ELF-1 (cell line): ENCODE measurements around the gene PAQR4.
A peak's percentile ranks its signal among the peaks of the same experiment; 100 is the strongest.

Experiments used
- DNase-seq: peaks from one replicate; pipeline ENCODE4 v3.0.0-alpha.2; 2016; ENCODE audit warnings: low read depth, low spot score

PAQR4 gene

DNA sequence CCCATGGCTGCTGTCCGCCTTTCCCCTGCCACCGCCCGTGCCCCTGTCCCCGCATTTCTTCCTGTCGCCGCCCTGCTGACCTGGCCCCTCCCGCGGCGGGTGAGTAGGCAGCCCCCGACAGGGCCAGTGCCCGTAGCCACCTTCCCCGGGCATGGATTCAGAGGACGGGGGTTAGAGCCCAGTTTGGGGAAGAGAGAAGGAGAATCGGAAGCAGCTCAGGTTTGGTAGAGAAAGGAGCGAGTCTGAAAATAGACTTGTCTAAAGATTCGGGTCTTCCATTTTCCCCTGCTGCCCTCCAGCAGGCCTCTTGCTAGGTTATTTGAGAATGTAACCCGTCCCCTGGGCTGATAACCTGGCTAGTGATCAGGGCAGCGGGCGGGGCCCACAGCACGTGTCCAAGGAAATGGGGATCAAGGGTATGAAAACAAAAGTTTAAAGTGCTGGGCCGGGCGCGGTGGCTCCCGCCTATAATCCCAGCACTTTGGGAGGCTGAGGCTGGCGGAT, 35.7 kb downstream of the PAQR4 start:
- peak; percentile 73 for DNase-seq

DNA sequence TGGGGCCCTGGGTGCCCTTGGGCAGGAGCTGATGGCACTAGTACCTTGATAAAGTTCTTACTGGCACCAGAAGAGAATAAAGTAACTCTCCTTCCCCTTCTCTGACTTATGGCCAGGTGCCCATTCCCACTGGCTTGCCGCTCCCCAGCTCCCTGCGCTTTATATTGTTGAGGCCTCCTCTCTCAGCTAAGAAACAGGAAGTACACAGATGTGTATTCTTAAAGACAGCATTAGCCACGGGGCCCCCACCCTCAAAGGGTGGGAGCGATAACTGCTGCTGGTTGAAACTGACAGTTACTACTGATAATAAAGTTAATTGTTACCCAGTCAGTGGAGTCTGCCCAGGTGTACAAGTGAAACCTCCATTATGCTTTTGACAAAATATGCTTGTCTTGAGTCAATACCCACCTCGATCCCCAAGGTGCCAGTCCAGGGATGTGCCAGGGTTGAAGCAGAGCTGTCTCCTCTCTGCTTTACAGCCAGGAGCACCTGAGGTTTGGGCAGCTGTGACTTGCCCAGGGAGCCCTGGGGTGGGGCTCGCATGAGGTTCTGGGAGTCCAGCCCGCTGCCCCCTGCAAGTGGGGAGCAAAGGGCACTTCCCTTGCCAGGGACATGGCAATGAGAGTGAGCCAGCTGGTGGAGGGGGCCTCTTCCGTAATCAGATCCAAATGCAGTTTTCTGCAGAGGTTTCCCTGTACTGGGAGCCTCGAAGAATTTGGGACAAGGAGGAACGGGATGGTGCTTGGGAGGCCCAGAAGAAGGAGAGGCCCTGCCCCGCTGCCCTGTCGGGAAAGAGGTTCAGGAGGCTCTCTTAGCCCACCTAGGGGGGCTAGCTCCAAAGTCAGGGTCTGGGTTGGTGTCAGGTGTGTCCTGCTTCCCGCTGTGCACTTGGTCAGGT, 38.2 kb downstream of the PAQR4 start:
- no peak for DNase-seq

DNA sequence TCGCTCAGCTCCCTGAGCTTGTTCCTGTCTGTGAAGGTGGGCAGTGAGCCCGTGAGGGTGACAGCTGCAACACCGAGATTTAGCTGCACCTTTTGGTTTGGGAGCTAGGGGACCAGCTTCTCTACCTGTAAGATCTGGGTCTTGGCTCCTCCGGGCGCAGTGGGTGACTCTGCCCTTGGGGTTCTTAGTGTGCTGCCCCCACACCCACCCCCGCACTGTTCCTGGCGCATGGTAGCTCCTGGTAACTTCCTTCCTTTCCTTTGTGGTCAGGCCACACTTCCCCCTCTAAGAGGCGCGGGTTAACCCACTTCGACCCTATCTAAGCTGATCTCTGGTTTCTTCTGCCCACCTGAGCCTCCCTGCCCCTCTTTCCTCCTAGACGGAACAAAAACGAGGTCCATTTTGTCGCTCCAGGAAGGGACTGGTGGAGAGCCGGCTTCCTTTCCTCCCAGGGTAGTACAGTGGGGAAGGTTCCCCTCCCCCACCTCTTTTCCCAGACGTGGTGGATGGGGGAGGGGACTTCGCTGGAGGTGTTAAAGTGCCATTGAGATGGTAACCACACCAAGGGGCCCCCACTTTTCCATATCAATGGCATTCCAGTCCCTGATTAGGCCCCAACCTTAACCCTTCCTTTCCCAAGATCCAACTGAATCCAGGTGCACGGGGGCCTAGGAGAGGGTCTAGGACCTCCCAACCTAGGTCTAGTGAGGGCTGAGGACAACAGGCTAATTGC, 39.0 kb downstream of the PAQR4 start:
- DNase-seq = peak; percentile 98

DNA sequence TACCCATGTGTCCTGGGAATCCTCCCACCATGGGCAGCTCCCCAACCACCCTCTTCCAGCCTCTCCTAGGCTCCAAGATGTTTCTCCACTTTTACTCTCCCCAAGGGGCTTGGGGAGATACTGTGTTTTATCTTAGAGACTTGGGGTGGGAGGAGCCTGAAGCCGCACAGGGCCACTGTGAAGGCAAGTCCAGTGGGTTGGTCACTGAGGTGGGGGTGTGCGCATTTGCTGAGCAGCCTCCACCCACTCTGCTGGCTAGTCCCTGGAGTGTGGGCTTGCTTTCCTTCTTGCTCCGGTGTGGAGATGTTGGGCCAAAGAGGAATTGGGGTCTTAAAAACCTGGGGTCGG, 39.5 kb downstream of the PAQR4 start:
- no peak for DNase-seq

DNA sequence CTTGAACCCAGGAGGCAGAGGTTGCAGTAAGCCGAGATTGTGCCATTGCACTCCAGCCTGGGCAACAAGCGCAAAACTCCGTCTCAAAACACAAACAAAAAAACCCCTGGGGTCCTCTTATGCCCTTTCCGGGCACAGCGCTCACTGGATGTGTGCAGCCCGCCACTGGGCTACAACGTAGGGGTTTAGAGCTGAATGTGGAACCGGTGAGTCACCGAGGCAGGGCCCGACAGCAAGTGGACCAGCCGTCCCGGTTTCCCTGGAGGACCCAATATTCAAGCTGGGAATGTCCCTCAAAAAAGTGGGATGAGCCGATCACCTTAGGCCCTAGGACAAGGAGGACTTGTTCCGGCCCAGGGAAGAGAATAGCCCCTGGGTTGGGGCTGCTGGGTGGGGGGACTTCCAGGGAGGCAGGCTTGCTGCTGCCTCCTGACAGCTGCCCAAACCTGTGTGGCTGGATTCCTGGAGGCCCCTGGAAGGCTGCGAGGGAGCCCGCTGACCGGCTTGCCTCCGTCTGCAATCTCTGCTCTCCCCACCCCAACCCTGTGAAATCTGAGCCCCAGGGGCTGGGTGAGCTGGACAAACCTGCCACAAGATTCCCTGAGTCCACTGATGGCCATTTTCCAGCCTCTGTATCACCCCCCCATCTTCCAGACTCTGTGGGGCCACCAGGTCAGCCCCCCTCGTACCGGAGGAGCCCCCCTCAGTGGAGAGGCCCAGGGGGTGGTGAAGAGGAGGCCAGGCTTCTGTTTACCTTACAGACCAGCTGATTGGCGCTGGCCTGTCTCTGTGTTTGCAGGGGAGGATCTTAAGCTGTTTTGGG, 40.6 kb downstream of the PAQR4 start:
- peak; percentile 98 for DNase-seq

DNA sequence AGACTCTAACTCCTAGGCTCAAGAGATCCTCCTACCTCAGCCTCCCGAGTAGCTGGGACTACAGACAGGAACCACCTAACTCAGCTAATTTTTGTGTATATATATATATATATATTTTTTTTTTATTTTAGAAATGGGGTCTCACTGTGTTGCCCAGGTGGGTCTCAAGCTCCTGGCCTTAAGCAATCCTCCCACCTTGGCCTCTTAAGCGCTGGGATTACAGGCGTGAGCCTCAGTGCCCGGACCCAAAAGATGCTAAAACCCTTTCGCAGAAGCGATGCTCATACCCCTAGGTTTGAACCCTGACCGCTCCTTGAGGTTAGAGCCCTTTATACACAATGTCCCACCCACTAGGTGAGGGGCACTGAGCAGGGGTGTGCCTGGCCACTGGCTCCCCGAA, 41.4 kb downstream of the PAQR4 start:
- DNase-seq = no peak

DNA sequence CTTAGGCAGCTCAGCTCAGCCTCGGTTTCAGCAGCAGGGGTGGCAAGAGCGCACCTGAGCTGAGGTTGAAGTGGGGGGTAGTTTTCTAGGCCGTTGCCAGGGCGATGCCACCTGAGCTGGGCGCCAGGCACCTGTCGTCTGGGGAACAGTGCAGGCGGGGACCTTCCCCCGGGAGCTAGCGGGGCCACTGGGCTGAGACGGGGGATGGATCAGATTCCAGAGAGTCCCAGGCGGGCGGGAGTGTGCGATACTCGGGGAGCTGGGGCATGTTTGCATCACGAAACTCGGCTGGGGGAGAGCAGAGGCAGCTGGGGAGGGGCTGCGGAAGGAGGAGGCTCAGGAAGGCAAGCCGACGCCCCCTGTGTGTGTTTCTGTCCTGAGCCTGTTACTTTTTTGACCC, 43.1 kb downstream of the PAQR4 start:
- no peak for DNase-seq

DNA sequence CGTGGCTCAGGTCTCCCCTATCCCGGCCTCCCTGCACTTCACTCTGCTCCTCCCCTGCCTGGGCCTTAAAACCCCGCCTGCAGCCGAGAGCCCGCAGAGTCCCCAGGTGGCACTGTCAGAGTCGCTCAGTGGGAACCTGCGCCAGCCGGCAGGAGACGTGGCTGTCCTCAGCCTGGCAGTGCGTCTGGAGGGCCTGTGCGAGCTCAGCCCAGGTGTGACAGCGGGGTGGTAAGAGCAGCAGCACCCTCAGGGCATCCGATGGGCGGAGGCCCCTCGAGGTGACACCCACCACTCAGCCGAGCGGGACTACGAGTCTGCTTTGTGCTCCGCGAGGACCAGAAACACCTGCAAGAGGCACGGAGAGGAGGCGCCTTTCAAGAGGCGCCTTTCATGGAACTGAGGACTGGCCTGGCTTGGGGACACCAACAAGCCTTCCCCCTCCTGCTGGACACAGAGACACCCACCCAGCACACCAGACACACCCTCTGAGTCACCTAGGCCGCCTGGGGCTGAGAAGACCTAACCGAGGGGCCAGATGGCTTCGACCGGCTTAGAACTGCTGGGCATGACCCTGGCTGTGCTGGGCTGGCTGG, 43.8 kb downstream of the PAQR4 start, which contains the start of gene CLDN9:
Gene CLDN9 (plus strand): TSS at position 96 of the 593 bp plus-strand sequence. CDS start 440 bp downstream, at position 536.
- peak; percentile 78 for DNase-seq

DNA sequence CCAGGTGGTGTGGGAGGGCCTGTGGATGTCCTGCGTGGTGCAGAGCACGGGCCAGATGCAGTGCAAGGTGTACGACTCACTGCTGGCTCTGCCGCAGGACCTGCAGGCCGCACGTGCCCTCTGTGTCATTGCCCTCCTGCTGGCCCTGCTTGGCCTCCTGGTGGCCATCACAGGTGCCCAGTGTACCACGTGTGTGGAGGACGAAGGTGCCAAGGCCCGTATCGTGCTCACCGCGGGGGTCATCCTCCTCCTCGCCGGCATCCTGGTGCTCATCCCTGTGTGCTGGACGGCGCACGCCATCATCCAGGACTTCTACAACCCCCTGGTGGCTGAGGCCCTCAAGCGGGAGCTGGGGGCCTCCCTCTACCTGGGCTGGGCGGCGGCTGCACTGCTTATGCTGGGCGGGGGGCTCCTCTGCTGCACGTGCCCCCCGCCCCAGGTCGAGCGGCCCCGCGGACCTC, 44.4 kb downstream of the PAQR4 start:
- peak; percentile 68 for DNase-seq

DNA sequence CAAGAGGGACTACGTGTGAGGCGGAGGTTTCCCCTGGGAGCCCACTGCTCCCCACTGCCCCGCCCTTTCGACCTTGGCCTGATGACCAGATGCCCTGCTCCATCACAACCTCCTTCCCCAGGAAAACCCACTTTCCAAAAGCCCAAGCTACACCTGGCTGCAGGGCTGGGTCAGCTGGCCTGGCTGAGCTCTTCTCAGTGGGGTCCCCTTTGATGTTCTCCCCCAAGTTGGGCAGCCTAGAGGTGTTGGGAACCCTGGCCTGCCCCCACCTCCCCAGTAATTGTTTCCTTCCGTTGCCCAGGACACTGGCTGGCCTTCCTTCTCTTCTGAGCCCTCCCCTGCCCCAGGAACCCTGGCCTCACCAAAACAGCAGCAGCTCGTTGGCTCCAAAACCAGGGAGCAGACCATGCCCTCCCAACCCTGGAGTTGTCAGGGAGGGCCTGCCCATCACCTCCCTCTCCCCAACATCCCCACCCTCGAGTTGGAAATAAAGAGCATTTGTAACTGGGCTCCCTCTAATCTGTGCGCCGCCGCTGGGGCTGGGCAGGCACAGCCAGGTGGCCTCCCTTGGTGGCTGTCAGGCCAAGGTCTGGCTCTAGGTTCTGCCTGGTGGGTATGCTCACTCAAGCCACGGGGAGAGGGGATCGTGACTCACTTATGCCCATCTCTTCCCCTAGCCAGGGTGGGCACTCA, 45.0 kb downstream of the PAQR4 start:
- no peak for DNase-seq

DNA sequence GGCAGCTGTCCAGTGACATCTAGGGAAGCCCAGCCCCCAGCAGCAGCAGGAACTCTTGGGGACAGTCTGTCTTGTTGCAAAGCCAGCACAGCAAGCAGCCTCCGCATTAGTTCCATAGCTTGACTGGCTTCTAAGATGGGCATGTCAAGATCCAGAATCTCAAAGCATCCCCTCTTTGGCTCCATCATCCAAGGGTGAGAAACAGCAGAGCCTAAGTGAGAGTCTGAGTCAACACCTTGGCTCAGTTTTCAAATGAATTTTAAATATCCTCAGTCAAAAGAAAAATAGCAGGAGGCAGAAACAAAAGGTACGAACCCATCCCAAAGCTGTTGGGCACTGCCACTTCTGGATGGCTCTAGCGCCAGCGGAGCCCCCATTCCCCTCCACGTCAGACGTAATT, 45.8 kb downstream of the PAQR4 start:
- DNase-seq = no peak

DNA sequence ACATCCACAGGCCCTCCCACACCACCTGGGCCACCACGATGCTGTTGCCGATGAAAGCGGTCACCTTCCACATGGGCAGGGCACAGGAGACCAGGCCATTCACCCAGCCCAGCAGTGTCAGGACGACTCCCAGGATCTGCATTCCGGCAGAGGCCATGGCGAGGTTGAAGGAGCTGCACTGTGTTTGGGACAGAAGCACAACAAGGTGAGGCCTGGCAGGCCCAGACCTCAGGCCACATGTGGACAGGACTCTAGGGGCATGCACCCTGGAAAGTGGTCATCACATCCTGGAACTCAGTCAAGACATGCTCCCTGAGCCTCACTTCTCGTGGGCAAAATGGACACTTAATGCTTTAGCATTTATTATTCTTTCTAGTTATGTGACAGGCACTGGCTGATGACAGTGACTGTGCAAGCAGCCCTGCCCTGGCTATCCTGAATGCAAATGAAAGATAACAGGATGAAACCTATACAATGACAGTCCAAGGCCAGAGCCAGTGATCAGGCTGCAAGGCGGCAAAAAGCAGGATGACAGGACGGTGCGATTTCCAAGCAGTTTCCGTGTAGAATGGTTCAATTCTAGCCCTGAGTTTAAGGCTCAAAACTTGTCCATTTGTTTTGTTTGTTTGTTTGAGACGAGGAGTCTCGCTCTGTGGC, 46.8 kb downstream of the PAQR4 start:
- no peak for DNase-seq

DNA sequence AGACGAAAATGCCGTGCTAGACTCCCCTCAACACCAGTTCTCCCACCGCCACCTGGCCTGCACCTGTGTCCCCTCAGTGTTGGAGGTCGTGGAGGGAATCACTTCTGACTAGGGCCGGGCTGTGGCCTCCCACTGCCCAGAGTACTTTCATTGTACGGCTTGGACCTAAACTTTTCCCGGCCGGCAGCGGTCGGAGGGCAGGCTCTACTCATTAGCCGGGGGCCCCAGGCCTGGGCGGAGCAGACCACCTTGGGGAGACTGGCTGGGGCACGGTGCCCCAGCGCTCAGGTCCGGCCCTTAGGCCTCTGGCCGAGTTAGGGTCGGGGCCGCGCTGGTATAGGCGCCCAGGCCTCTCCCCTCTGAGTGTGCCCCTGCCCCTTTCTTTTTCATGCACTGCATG, 48.2 kb downstream of the PAQR4 start:
- DNase-seq = no peak

DNA sequence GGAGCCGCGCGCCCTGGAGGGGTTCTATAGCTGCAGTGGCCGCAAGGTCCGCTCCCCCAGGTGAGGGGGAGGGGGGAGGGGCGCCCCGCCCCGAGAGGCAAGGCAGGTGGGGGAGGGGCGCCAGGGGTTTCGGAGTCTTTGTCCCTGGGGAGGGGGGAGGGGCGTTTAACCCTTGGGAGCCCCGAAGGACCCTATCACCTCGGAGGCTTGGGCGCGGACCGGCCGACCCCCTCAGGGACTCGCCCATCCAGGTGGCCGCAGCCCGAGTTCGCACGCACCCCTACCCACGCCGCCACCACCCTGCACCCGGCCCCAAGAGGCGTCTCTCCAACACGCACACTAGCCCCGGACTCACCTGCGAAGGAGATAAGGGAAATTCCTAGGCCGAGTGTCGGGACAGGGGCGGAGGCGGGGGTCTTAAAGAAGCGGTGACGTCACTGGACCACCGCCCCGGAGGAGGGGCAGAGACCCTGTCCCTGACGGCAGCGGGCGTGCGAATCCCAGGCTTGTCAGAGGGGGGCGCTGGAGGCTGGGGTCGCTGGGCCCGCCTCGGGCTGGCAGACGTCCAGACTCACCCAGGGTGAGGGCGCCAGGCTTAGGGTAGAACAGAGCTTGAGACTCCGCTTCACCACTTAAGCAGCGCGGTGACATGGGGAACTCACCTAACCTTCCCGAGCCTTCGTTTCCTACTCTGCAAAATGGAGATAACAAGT, 48.8 kb downstream of the PAQR4 start, which contains the start of gene CLDN6:
Gene CLDN6 (minus strand): TSS at position 390 of the 713 bp plus-strand sequence. CDS start 2,162 bp downstream, outside the sequence.
- DNase-seq = peak; percentile 98

DNA sequence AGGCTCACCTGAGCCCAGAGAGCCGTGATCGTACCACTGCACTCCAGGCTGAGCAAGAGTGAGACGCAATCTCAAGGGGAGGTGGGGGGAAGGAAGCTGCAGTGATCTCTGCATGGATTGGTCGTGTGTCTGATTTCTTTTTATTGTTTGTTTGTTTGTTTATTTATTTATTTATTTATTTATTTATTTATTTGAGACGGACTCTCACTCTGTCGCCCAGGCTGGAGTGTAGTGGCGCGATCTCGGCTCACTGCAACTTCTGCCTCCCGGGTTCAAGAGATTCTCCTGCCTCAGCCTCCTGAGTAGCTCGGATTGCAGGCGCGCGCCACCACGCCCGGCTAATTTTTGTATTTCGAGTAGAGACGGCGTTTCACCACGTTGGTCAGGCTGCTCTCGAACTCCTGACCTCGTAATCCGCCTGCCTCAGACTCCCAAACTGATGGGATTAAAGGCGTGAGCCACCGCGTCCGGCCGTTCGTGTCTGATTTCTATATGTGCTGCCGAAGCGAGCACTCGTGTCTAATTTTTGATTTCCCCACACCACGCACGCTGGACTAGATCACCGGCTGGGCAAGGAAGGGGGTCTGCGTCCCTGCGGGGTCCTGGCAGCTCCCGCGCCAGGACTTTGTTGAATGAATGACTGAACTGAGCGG, 50.6 kb downstream of the PAQR4 start:
- peak; percentile 82 for DNase-seq

DNA sequence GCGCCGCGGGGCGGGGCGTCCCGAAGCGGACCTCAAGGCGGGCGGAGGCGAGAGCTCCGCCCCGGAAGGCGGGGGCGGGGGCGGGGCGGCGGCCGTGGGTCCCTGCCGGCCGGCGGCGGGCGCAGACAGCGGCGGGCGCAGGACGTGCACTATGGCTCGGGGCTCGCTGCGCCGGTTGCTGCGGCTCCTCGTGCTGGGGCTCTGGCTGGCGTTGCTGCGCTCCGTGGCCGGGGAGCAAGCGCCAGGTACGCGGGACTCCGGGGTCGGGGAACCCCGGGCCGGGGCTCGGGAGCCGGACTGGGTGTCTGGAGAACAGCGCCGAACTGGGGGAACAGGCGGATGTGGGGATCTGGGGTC, 51.1 kb downstream of the PAQR4 start, which contains the start of gene TNFRSF12A:
Gene TNFRSF12A (plus strand): TSS at position 122 of the 357 bp plus-strand sequence. CDS start 30 bp downstream, at position 152.
- no peak for DNase-seq

DNA sequence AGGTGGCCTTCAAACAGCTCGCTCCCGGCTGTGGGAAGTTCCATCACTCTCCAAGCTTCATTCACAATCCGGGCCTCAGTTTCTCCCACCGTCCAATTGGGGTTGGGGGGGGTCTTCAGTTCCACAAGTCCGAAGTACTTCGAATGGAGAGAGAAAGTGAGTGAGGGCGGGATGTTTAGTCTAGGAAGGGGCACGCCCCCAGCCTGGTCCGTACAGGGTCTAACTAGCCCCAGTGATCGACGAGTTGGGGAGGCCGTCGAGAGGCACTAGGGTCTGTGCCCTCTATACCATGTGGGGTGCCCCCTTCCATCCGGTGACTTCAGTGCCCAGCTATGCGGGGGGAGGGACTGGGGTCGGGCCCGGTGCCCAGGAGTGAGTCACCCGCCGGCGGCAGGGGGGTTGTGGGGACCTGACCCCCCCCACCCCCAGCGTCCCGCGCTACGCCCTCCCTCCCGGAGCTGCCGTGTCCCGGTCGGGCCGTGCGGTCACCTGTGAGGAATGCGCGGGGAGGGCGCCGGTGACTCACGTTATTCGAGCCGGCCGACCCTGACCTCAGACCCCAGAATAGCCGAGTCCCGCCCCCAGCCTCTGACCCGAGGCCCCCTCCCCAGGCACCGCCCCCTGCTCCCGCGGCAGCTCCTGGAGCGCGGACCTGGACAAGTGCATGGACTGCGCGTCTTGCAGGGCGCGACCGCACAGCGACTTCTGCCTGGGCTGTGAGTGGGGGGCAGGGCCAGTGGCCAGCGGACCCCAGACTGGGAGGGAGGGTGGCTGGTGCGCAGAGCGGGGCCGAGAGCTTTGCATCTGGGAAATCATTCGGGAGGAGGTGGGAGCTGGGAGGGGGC, 51.7 kb downstream of the PAQR4 start:
- DNase-seq = peak; percentile 90
